Pons (tissue), 1 donor: Measurements from ENCODE around the gene PTCD2.

Experiments
- DNase-seq: peaks from one replicate; pipeline ENCODE4 v3.0.0-alpha.2; 2016; ENCODE audit warnings: low spot score

The PTCD2 gene

GRCh38 chr5:72346398-72346797 lies 26.2 kb downstream of the PTCD2 start:
- DNase-seq = no peak

DNA sequence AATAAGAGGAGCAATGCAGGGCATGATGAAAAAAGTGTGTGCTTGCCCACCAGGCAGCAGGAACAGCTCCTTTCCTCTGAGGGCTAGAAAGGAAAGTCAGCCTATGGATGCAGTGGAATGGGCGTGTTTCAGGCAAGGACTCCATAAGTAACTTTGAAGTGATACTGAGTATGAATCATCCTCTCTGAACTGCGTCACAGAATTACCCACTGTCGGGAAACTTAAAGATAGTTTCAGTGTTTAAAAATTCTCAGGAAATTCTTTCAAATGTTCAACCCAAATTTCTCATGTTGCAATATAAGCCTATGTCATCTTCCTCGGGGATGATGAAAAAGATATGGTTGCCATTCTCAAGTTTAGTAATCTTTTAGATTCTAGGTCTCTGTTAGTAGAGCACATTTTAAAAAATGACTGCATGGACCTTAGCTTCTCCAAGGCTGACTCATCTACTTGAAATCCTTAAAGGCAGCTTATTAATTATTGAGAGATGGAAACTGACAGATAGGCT lies 27.7 kb downstream of the PTCD2 start:
- no peak for DNase-seq

DNA sequence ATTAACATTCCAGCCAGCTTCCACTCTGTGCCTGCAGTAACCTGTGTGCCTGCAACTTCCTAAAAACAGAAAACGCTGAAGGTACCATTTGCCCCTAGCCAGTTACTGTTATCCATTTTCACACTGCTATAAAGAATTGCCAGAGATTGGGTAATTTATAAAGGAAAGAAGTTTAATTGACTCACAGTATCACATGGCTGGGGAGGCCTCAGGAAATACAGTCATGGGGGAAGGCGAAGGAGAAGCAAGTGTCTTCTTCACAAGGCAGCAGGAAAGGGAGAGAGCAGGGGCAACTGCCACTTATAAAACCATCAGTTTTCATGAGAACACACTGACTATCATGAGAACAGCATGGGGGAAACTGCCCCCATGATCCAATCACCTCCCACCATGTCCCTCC lies 31.2 kb downstream of the PTCD2 start:
- DNase-seq = no peak

GRCh38 chr5:72352616-72353015 lies 32.4 kb downstream of the PTCD2 start:
- no peak for DNase-seq

DNA sequence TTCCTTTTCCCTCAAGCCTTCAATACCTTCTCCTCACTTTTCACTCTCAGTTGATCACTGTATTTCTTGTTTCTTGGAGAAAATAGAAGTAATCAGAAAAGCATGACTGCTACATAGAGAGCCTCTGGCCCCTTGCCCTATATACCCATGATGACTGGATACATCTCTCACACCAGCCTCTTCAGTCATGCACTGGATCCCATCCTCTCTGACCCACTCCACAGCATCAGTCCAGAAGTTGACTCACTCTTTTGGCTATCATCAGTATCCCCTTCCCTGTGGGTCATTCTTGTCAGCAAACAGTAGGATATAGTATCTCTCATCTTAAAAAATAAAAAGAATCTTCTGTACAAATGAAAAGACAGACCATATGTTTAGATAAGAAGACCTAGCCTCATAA lies 32.9 kb downstream of the PTCD2 start:
- DNase-seq = no peak

DNA sequence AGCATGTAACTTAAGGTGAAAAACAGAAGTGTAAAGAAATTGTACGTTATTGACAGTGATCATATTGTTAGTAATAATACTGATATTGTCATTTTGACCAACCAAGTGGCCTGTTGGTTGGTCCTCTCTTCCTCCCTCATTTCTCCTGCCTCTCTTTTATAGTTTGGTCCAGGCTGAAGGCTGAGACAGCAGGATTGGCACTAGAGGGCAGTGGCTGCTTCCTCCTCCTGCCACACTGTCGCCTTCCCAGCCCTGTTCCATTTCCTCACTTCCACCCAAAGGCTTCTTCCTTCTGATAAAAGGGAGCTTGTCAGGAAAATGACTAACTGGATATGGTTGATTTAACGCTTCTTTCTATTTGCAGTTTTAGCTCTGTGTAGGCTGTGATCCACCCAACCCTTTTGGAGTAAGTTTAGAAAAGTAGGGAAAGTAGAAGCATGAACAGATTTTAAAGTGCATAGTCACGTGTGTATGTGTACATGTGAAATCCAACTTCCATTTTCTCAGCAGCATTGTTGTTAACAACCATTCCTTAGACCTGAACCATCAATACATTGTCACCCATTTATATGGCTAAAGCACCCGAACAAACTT lies 35.6 kb downstream of the PTCD2 start:
- peak; percentile 77 for DNase-seq

- DNase-seq = no peak
Observed at GRCh38 chr5:72356361-72356760, 36.2 kb downstream of the PTCD2 start.

GRCh38 chr5:72358925-72359324 lies 38.8 kb downstream of the PTCD2 start:
- DNase-seq = no peak

GRCh38 chr5:72359886-72360285 lies 39.7 kb downstream of the PTCD2 start:
- no peak for DNase-seq

GRCh38 chr5:72363166-72363802 lies 43.1 kb downstream of the PTCD2 start:
- DNase-seq = no peak

DNA sequence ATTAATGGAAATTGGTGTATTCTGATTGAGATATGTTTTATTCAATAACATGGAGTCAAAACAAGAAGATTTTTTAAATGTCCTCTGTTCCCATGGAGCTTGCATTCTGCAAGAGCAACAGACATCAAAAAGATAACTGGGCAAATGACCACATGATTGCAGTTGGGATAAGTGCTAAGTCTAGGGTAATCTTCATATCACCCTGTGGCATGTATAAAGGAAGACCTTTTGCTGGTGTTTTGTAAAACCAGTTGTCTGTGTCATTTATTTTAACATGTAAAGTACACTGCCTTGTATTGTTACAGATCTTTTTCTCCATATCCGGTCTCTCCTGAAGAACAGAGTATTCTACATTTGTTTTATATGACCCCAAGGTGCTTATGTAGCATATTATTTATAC lies 44.0 kb downstream of the PTCD2 start:
- DNase-seq = no peak

GRCh38 chr5:72364951-72365350 lies 44.8 kb downstream of the PTCD2 start:
- no peak for DNase-seq

- peak; percentile 80 for DNase-seq
Observed at GRCh38 chr5:72366324-72366976, 46.3 kb downstream of the PTCD2 start.

DNA sequence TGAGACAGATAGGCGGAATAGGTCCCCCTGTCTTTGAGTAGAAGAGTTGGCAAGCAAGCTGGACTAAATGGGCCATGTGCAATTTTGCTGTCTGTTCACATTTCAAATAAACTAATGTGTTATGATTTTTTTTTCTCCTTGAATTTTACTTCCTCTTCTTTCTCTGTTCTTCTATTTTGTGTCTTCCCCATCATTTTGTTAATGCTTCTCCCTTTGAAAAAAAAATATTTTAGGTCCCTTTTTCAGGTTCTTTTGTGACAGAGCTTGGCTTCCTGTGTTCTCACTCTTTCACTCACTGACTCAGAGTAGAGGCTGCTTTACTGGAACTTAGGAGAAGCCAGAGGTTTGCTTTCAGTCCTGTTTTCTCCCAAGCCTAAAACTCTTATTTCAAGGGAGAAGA lies 48.1 kb downstream of the PTCD2 start:
- no peak for DNase-seq

- DNase-seq = no peak
Observed at GRCh38 chr5:72369301-72369700, 49.1 kb downstream of the PTCD2 start.

DNA sequence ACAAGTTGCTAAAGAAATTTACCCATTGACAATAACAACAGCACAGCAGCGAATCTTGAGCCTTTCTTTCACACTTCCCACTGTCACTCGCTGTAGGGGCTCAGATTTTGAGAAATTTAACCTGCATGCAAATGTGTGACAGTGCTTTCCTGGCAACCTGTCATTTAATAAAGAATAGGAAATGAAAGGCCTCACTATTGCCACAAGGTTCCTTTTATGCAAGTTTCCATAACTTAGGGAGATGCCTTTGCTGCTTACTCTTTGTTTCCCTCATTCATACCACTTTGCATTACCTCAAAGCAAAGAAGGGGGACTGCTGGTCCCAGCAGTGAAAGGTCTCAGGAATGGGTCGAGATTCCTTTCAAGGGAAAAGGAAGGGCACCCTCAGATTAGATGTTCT lies 49.5 kb downstream of the PTCD2 start:
- no peak for DNase-seq

- DNase-seq = peak; percentile 42
Observed at GRCh38 chr5:72372331-72372730, 52.2 kb downstream of the PTCD2 start.

DNA sequence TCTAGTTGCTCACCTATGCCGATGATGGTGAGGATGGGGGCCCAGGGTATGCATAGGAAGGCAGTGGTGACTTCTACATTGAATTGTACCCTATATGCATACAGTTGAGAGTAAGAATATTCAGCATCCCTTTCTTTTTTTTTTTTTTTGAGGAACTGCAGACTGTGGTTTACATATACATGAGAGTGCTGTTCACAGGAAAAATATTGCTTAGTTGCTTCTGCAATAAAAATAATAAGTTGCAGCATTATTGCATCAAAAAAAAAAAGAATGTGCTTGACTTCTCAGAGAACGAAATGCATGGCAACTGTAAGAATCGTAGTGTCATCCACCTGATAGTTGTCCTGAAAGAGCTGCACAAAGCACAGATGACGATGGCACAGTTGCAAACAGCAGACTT lies 52.8 kb downstream of the PTCD2 start:
- DNase-seq = no peak

DNA sequence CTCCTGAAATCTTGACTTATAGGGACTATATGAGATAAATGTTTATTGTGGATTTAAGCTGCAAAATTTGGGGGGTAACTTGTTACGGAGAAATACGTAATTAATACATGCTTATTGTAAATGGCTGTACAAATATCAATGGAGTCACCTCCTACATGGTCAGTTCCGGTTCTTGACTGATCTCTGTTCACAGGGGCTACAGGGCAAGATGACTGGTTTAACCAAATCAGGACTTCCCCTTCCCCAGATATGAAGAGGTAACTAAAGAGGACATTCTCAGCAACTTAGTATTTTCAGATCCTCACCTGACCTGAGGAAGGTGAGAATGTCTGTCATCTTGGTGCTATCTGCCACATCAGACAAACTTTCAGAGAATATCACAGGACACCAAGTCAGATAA lies 54.7 kb downstream of the PTCD2 start:
- DNase-seq = no peak

- no peak for DNase-seq
Observed at GRCh38 chr5:72376381-72376780, 56.2 kb downstream of the PTCD2 start.

DNA sequence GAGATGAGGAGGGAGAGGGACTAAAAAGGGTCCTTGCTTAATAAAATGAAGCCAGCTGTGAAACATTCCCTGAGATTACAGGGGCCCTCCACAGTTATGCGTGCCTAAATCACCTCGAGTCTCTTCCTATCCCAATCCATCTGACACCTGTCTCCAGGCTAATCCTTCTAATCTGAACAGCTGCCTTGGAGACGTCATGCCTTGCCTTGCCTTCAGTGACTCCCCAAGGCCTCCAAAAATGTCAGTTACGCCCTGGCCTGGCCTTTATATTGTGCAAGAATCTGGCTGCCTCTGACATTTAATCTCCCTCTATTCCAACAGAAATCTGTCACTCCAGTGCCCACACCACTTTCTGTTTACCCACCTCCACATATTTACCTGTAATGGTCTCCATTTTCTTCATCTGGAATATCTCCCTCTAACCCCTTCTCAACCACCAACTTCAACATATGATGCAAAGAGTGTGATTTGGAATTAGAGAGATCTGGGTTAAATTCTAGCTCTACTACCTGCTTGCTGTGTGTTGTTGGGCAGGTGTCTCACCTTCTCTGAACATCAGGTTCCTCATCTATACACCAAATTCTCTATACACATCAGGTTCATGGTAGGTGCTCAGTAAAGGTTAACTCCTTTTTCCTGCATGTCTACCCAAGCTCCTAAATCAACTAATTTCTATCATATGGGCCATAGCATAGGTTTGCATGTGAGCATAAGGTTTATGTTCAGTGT lies 57.9 kb downstream of the PTCD2 start:
- DNase-seq = no peak

DNA sequence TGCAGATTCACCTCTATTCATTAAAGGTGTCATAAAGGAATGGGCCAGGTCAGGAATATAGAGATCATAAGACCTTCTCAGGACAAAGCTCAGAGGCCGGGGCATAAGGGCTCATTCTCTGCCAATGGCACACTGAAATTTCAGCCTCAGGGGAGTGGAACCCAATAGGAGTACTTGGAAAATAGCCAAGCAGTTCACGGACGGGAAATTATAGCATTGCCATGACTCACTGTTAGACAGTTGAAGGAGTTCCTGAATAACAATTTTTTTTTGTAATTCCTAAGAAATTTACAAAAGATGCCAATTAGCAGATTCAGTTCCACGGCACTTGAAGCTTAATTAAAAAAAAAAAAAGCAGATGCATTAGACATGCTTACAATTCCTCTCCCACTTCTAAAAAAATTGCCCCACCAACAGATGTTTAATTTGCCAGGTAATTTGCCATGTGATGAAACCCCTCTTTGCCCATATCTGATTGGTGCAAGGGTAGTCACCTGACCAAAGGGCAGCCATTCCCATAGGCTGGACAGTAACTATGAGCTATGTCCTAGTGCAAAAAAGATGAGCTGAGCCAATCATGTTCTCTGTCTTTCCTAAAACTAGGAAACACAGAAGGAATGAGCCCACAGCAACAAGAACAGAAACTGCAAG lies 58.6 kb downstream of the PTCD2 start:
- DNase-seq = no peak
